Activated CD8-positive, alpha-beta memory T cell treated with anti-CD3 and anti-CD28 coated beads for 48 hours (primary cell): ENCODE data around the gene ATIC.
"Not testable (repeated sequence)": the region's sequence is repeated elsewhere in the genome, so short reads cannot be mapped to it uniquely, and the experiment has no call there.

Source experiments
- DNase-seq, 3 experiments: peaks; one replicate each; pipeline ENCODE4 v3.0.0-alpha.2; 2020; ENCODE audit warnings: low read depth in 2 of 3, low spot score in 2 of 3

The ATIC gene

GRCh38 chr2:215360059-215360458 lies 48.2 kb downstream of the ATIC start:
- not testable (repeated sequence) for DNase-seq

GRCh38 chr2:215360596-215360995 lies 48.7 kb downstream of the ATIC start:
- DNase-seq: no peak

- no peak for DNase-seq
These were observed 49.5 kb downstream of the ATIC start for GRCh38 chr2:215361211-215361875.

- no peak for DNase-seq
These were observed 50.2 kb downstream of the ATIC start for GRCh38 chr2:215361876-215362561.

- DNase-seq: no peak
These were observed 50.7 kb downstream of the ATIC start for GRCh38 chr2:215362562-215362904.

GRCh38 chr2:215363039-215363438 lies 51.2 kb downstream of the ATIC start:
- no peak for DNase-seq

- no peak for DNase-seq
These were observed 51.8 kb downstream of the ATIC start for GRCh38 chr2:215363461-215364156.

- no peak for DNase-seq
These were observed 52.6 kb downstream of the ATIC start for GRCh38 chr2:215364157-215365155.

GRCh38 chr2:215365184-215365658 lies 53.4 kb downstream of the ATIC start:
- no peak for DNase-seq

GRCh38 chr2:215366440-215367032 lies 54.7 kb downstream of the ATIC start:
- DNase-seq: no peak

GRCh38 chr2:215367662-215368492 lies 56.0 kb downstream of the ATIC start:
- DNase-seq: no peak

GRCh38 chr2:215368493-215368809 lies 56.6 kb downstream of the ATIC start:
- DNase-seq: no peak

GRCh38 chr2:215369181-215369760 lies 57.4 kb downstream of the ATIC start:
- DNase-seq: no peak

GRCh38 chr2:215370112-215370965 lies 58.5 kb downstream of the ATIC start:
- no peak for DNase-seq

GRCh38 chr2:215371915-215372897 lies 60.3 kb downstream of the ATIC start:
- DNase-seq: no peak

- no peak for DNase-seq
These were observed 61.2 kb downstream of the ATIC start for GRCh38 chr2:215372968-215373649.

GRCh38 chr2:215374002-215374401 lies 62.1 kb downstream of the ATIC start:
- DNase-seq: no peak
